ENCODE data around the gene NT5M. TPM values are rescaled to one million over a fixed set of nuclear protein-coding genes. Genes with fewer than 3 reads are reported as not detected.

The NT5M gene
- total RNA-seq, 4 donors from 2014 or later, result 1.7 to 3.1 (median 2.3) TPM

GRCh38 chr17:17376362-17376761, 73.2 kb downstream of the NT5M start:
- WGBS, 2 donors, result 74 to 81% methylated on average over 5 of the region's 5 CpGs
- intact Hi-C loops (cut with DNase I), result no loop called here
- TF ChIP-seq POLR2A (IDR thresholded peaks at IDR 0.05), result no peak
- TF ChIP-seq CTCF (IDR thresholded peaks at IDR 0.05), result no peak
- peaks cover 0 to 19% (median 10%) of the 10 kb centered on the region in 3 donors for H3K4me1 ChIP-seq
- no peak overlapping the region for H3K4me3 ChIP-seq
- H3K27me3 ChIP-seq, result peaks cover 0 to 16% (median 0%) of the 10 kb centered on the region in 4 donors
- H3K36me3 ChIP-seq, result no peaks in the 10 kb centered on the region
- no peak overlapping the region for H3K27ac ChIP-seq
- no peaks in the 10 kb centered on the region for H3K9me3 ChIP-seq
- DNase-seq, result no peak

DNA sequence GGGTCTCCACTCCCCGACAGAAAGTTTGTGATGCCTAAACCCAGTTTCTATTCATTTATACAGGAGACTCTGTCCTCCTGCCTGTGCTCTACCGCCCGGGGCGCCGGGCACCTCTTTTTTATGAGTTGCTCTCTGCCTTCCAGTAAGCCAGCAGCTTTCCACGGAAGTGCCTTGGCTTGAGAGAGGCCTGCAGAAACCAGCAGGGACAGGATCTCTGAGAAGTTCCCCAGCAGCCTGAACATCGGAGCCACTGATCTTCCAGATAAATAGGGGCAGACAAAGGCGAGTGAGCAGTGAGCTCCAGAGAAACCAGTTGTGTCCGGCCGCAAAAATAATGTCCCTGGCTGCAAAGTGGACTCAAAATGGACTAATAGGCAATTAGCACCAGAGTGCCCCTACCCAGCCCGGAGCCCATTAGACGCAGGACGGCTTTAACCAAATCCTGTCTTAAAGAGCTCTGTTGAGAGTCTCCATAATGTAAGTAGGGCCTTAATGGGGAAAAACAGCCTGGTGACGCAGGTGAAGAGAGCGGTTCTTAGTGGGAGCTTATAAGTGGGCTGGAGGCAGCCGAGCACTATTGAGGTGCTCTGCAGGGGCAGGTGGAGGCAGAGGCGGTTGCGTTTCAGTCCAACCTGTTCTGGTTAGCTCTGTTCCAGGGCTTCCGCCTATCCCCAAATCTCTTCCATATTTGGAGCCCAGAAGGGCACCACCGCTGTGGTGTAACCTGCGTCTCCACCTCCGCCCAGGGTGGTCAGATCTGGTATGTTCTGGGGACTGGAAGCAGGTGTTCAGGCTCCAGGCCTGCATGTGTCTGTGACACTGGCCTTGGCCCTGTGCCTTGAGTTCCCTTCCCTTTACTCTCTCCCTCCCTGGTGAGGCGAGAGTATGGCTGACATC, 74.1 kb downstream of the NT5M start:
- TF ChIP-seq CTCF (IDR thresholded peaks at IDR 0.05) (no peak), POLR2A (IDR thresholded peaks at IDR 0.05) (no peak)
- H3K36me3 ChIP-seq, result no peaks in the 10 kb centered on the region
- no peak overlapping the region for H3K4me3 ChIP-seq
- H3K27me3 ChIP-seq, result peaks cover 0 to 24% (median 0%) of the 10 kb centered on the region in 4 donors
- 74 to 88% methylated on average over 13 to 16 of the region's 23 CpGs for WGBS, 2 donors
- H3K27ac ChIP-seq, result peak overlapping the region in 3 of 4 donors; percentile 8 to 54 (median 49)
- DNase-seq, result no peak
- H3K9me3 ChIP-seq, result no peaks in the 10 kb centered on the region
- intact Hi-C loops (cut with DNase I), result no loop called here
- peaks cover 0 to 19% (median 10%) of the 10 kb centered on the region in 3 donors for H3K4me1 ChIP-seq

DNA sequence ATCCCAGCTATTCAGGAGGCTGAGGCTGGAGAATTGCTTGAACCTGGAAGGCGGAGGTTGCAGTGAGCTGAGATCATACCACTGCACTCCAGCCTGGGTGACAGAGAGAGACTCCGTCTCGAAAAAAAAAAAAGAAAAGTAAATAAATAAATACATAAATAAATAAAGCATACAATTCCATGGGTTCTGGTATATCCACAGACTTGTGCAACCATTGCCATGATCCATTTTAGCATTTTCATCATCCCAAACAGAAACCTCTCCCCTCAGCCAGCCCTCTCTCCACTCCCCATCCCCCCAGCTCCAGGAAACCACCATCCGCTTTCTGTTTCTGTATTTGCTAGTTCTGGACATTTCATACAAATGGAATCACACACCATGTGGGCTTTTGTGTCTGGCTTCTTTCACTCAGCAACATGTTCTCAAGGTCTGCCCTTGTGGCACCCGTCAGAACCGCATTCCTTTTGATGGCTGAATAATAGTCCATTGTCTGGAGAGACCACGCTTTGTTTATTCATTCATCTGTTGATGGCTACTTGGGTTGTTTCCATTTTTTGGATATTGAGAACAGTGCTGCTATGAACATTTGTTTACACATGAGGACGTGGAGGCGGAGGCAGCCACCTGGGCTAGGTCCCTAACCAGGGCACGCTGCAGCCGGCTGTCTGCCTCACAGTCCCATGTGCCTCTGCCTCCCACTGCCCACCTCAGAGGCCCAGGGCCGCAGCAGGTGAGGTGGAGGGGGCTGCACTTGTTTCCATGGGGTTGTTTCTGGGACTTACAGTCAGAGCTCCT, 76.2 kb downstream of the NT5M start:
- no peak overlapping the region for H3K27ac ChIP-seq
- no peak for DNase-seq

DNA sequence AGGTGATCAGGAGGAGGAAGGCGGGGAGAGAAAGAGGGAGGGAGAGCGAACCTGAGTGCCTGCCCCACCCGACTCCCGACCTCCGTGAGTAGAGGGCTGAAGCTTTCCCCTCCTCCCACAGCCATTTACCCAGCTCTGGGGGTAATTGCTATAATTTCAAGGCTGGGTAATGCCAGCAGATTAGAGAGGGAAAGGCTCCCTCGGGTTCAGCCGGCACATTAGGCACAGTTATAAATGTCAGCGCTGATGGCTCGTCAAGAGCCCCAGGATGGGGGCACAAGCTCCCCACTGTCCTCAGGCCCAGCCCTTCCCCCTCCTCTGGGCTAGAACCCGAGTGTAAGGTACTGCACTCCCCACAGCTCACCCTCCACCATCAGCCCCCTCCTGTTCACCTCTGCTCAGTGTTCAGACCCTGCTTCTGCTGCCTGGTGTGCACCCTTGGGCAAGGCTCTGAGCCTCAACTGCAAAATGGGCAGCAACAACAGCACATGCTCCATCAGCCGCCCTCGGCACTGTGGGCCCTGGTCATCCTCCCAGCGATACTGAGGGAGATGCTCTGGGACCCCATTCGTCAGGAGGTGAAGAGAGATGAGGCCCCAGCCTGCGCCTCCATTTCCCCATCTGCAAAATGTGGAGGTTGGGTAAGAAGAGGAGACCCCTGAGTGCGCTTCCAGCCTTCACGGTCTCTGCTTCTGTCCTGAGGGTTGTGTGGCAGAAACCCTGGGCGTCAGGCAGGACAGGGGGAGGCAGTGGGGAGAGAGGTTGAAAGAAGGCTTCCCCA, 77.2 kb downstream of the NT5M start:
- no peak overlapping the region for H3K27ac ChIP-seq
- 79 to 80% methylated on average over 11 to 12 of the region's 18 CpGs for WGBS, 2 donors
- no peaks in the 10 kb centered on the region for H3K36me3 ChIP-seq
- no peaks in the 10 kb centered on the region for H3K9me3 ChIP-seq
- H3K4me3 ChIP-seq, result no peak overlapping the region
- no peak for DNase-seq
- H3K27me3 ChIP-seq, result peaks cover 0 to 40% (median 0%) of the 10 kb centered on the region in 4 donors
- no peak for TF ChIP-seq CTCF (IDR thresholded peaks at IDR 0.05)
- no peak for TF ChIP-seq POLR2A (IDR thresholded peaks at IDR 0.05)
- H3K4me1 ChIP-seq, result peaks cover 0 to 19% (median 10%) of the 10 kb centered on the region in 3 donors
- intact Hi-C loops (cut with DNase I), result no loop called here

More for the DNA sequence above, 76.2 kb downstream of the NT5M start:
- no peaks in the 10 kb centered on the region for H3K9me3 ChIP-seq
- no peak overlapping the region for H3K4me3 ChIP-seq
- intact Hi-C loops (cut with DNase I), result no loop called here
- no peaks in the 10 kb centered on the region for H3K36me3 ChIP-seq
- 81 to 86% methylated on average over 12 of the region's 12 CpGs for WGBS, 2 donors
- TF ChIP-seq CTCF (IDR thresholded peaks at IDR 0.05), result peak in 1 of 6 experiments; percentile 11
- no peak for TF ChIP-seq POLR2A (IDR thresholded peaks at IDR 0.05)
- peaks cover 0 to 19% (median 10%) of the 10 kb centered on the region in 3 donors for H3K4me1 ChIP-seq
- peaks cover 0 to 39% (median 0%) of the 10 kb centered on the region in 4 donors for H3K27me3 ChIP-seq
